A673 (cell line): Measurements from ENCODE around the gene ILKAP. TPM values are rescaled to one million over a fixed set of nuclear protein-coding genes. Genes with fewer than 3 reads are reported as not detected.

Experiments
- BruUV-seq: library from RNA; stranded (reverse); fragments of 400-500 nt; replicated peaks from 2 replicates; lab custom pipeline; 2021; lab: Mats Ljungman, UMichigan
- CTCF ChIA-PET: fragments of 300-600 bp; sonication (Branson Sonifier 250); formaldehyde crosslinking; loops from one replicate; lab custom pipeline; 2022; ENCODE audit warnings: antibody characterized with exemption; lab: Charles Lee
- POLR2A ChIA-PET: fragments of 300-600 bp; sonication (Branson Sonifier 250); formaldehyde crosslinking; loops from one replicate; lab custom pipeline; 2022; ENCODE audit warnings: antibody characterized with exemption; ENCODE audit not compliant: low non-redundant PET; lab: Charles Lee
- DNase-seq: peaks from one replicate; pipeline ENCODE4 v3.0.0-alpha.2; 2015; ENCODE audit warnings: low spot score
- H3K27ac ChIP-seq: fragments of 200-600 bp; sonication (generic); 2 replicates; pipeline ENCODE4 v1.5.1; 2016; ENCODE audit warnings: mixed run types, low read depth, mild to moderate bottlenecking, mixed read lengths, antibody characterized with exemption, low read length; ENCODE audit not compliant: poor library complexity, severe bottlenecking
- H3K27me3 ChIP-seq: fragments of 200-600 bp; sonication (generic); replicated peaks from 2 replicates; pipeline ENCODE4 v1.6.1; 2017; ENCODE audit warnings: mixed run types, low read depth, mild to moderate bottlenecking, mixed read lengths, antibody characterized with exemption, low read length; ENCODE audit not compliant: insufficient read depth, poor library complexity
- H3K36me3 ChIP-seq: fragments of 200-600 bp; sonication (generic); 2 replicates; pipeline ENCODE4 v1.6.1; 2016; ENCODE audit warnings: mixed run types, mild to moderate bottlenecking, mixed read lengths, antibody characterized with exemption, low read length; ENCODE audit not compliant: insufficient read depth, poor library complexity, severe bottlenecking
- H3K4me1 ChIP-seq: fragments of 200-600 bp; sonication (generic); 2 replicates; pipeline ENCODE4 v1.6.1; 2017; ENCODE audit warnings: mixed run types, mild to moderate bottlenecking, mixed read lengths, antibody characterized with exemption, low read length; ENCODE audit not compliant: insufficient read depth, poor library complexity, severe bottlenecking
- H3K4me3 ChIP-seq: fragments of 200-600 bp; sonication (generic); 2 replicates; pipeline ENCODE4 v1.5.1; 2016; ENCODE audit warnings: low read depth, mixed run types, mild to moderate bottlenecking, mixed read lengths, low read length; ENCODE audit not compliant: poor library complexity, severe bottlenecking
- H3K9me3 ChIP-seq: fragments of 200-600 bp; sonication (generic); 2 replicates; pipeline ENCODE4 v1.6.1; 2016; ENCODE audit warnings: mixed run types, low read depth, mild to moderate bottlenecking, mixed read lengths, antibody characterized with exemption, low read length; ENCODE audit not compliant: poor library complexity, severe bottlenecking
- CTCF ChIP-seq: fragments of 300-800, 200-600 bp; sonication (generic); conservative IDR thresholded peaks from 2 replicates; pipeline ENCODE4 v1.5.1; 2017; ENCODE audit warnings: low read depth, mild to moderate bottlenecking, antibody characterized with exemption, low read length, moderate library complexity, mixed read lengths
- EZH2 ChIP-seq: fragments of 200-600 bp; sonication (generic); IDR thresholded peaks from 2 replicates; pipeline ENCODE4 v1.6.1; 2017; ENCODE audit warnings: borderline replicate concordance, low read depth, mild to moderate bottlenecking, mixed read lengths, antibody characterized with exemption, low read length; ENCODE audit not compliant: poor library complexity, severe bottlenecking
- intact Hi-C: fragments of 100-400 bp; cut with micrococcal nuclease; formaldehyde crosslinking; loops from one replicate; pipeline ENCODE4 v1.10.0; 2022; ENCODE audit not compliant: unreplicated experiment
- total RNA-seq: library from RNA; stranded (reverse); gene quantifications from 2 replicates; pipeline ENCODE4 v1.2.3, GENCODE V29; 2021

ILKAP gene
- total RNA-seq, 1 experiment from 2014 or later, result 71.6 TPM

- peaks cover 39% of the 10 kb centered on the region for H3K36me3 ChIP-seq
- H3K9me3 ChIP-seq, result no peaks in the 10 kb centered on the region
- TF ChIP-seq CTCF (no peak), EZH2 (no peak)
- H3K4me1 ChIP-seq, result peaks cover 16% of the 10 kb centered on the region
- CTCF ChIA-PET, result interaction anchor here (0.7 kb wide), 1 partner anchor 312 kb away, joined by 4 read pairs; no protein-coding TSS in a partner anchor
- no peak for DNase-seq
- no TSS peak for BruUV-seq
- H3K4me3 ChIP-seq, result no peak overlapping the region
- H3K27ac ChIP-seq, result peak overlapping the region; percentile 91
- POLR2A ChIA-PET, result no interaction called here
- H3K27me3 ChIP-seq, result no peaks in the 10 kb centered on the region
- intact Hi-C loops, result no loop called here
Measured at GRCh38 chr2:238170386-238171071, 33.0 kb downstream of the ILKAP start.

GRCh38 chr2:238169708-238170251 is 33.7 kb downstream of the ILKAP start:
- Histone ChIP-seq H3K27me3 (no peaks in the 10 kb centered on the region), H3K27ac (peak overlapping the region; percentile 91), H3K36me3 (peaks cover 32% of the 10 kb centered on the region), H3K9me3 (no peaks in the 10 kb centered on the region), H3K4me3 (no peak overlapping the region), H3K4me1 (peaks cover 16% of the 10 kb centered on the region)
- intact Hi-C loops, result no loop called here
- TF ChIP-seq CTCF (no peak), EZH2 (no peak)
- no peak for DNase-seq
- no TSS peak for BruUV-seq
- CTCF ChIA-PET, result no interaction called here
- POLR2A ChIA-PET, result interaction anchor here (0.6 kb wide), 1 partner anchor 18 kb away, joined by 3 read pairs; no protein-coding TSS in a partner anchor

GRCh38 chr2:238169048-238169707 is 34.3 kb downstream of the ILKAP start:
- TF ChIP-seq CTCF (no peak), EZH2 (no peak)
- H3K4me3 ChIP-seq, result no peak overlapping the region
- intact Hi-C loops, result no loop called here
- H3K36me3 ChIP-seq, result peaks cover 26% of the 10 kb centered on the region
- POLR2A ChIA-PET, result interaction anchor here (0.6 kb wide), 1 partner anchor 17 kb away, joined by 3 read pairs; no protein-coding TSS in a partner anchor
- peak overlapping the region; percentile 91 for H3K27ac ChIP-seq
- peak; percentile 50 for DNase-seq
- CTCF ChIA-PET, result no interaction called here
- BruUV-seq, result no TSS peak
- no peaks in the 10 kb centered on the region for H3K9me3 ChIP-seq
- H3K27me3 ChIP-seq, result no peaks in the 10 kb centered on the region
- H3K4me1 ChIP-seq, result peaks cover 16% of the 10 kb centered on the region
